Measurements from ENCODE around the gene NUBP1.
A peak's percentile ranks its signal among the peaks of the same experiment; 100 is the strongest.

NUBP1 gene

GRCh38 chr16:10805334-10805733 lies 61.7 kb downstream of the NUBP1 start:
- no peak for DNase-seq

- DNase-seq, result no peak
Observed at GRCh38 chr16:10806698-10807097, 63.1 kb downstream of the NUBP1 start.

GRCh38 chr16:10808218-10808617 lies 64.6 kb downstream of the NUBP1 start:
- DNase-seq, result no peak

DNA sequence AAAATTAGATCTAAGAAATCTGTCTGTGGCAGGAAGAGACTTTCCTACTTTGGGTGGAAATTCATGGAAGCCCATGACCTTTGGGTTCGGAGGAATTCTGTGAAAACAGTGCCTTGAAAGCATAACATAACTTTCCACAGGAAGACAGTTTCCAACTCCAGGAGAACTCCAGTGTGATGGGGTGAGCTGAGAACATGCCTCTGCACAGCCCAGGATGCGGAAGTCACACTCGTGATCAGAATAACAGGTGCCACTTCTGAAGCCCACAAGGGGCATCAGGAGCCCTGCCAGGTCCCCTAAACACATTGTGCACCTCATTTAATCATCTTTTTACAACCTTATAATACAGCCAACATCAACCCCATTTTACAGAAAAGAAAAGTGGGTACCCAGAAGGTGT lies 65.2 kb downstream of the NUBP1 start:
- no peak for DNase-seq

GRCh38 chr16:10809706-10810105 lies 66.1 kb downstream of the NUBP1 start:
- no peak for DNase-seq

GRCh38 chr16:10812312-10813098 lies 68.9 kb downstream of the NUBP1 start:
- no peak for DNase-seq

DNA sequence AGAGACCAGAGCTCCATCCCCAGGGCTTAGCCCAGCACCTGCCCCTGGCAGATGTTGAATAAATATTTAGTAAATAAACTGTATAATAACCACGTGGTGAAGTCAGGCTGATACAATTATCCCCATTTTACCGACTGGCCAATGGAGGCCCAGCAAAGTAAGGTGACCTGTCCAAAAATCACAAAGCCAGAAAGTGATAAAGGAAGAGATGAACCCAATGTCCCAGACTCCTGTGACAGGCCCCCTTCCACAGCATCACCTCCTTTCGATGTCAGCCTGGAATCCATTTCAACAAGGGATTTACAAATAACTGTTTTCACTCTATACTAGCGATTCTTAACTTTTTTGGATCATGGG lies 69.4 kb downstream of the NUBP1 start:
- DNase-seq, result no peak

DNA sequence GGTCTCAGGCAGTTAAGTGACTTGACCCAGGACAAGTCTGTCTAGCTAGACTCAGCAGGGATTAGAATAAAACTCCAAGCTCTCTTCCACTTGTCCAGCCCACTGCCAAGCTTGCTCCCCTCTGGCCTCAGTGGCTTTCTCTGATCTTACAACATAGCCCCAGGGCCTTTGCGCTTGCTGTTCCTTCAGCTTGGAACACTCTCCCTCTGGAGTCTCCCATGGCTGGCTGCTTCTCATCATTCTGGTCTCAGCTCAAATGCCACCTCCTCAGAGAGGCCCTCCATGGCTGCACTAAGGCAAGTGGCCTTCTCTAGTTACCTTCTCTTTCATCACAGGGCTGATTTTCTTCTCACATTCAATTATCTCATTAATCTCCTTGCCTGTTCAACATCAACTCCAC lies 73.9 kb downstream of the NUBP1 start:
- no peak for DNase-seq

DNA sequence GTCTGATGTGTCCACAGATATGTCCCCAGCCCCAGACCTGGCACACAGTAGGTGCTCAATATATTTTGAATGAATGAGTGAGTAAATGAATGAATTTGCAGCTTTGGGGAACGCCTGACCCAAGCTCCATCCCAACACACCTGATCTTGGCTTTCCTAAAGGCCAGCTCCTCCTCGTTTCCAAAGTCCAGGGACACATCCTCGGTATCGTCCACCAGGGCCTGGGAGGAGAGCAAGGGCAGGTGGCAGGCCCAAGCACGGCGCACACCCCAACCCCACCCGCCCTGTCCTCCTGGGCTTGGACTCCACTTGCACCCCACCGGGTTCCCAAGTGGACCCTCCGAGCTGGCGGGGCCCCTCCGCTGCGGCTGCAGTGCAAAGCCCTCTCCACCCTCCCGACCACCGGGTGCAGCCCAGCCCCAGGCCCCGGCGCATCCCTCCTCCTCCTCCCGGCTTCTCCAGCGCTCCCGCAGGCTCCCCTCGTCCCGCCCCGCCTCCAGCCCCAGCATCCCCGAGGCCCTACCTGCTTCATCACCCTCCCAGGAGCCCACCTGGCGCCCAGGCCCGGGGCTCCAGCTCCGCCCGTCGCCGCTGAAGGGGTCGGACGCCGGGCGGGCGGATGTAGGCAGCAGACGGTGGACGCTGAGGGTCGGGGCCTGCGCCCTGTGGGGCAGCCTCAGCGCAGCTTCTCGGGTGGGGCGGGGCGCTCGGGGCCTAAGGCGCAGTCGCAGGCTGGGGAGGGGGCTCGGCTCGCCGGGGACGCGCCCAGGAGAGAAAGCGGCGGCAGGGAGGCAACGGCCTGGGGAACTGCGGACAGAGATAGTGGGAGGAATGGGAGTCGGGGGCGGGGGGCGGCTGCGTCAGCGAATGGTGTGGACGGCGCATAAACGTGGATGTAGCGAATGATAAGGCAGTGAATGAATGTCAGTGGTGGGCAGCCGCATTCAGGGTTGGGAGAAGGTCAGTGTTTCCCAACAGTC lies 74.6 kb downstream of the NUBP1 start, which contains the start of gene TVP23A:
TVP23A (minus strand) TSS at position 832 of the 979 bp plus-strand sequence; CDS start at position 531, 301 bp downstream.
- DNase-seq, result peak in 27 of 51 donors; percentile 4 to 60 (median 26)

Data from hypothalamus (tissue), 51 donors.